ENCODE measurements around the gene KLHDC8A. TPM values are rescaled to one million over a fixed set of nuclear protein-coding genes. Genes with fewer than 3 reads are reported as not detected.
A peak's percentile ranks its signal among the peaks of the same experiment; 100 is the strongest.

The KLHDC8A gene
- total and polyA plus RNA-seq, 12 donors: 5.1 to 74.9 (median 38.8) TPM

GRCh38 chr1:205315008-205315618 lies 41.6 kb downstream of the KLHDC8A start:
- Histone ChIP-seq H3K9me3 (replicated peaks in 1 of 3) (no peaks in the 10 kb centered on the region), H3K27ac (peak overlapping the region in 2 of 5 donors; percentile 27 to 76), H3K4me1 (replicated peaks in 1 of 2) (peaks cover 49 to 82% of the 10 kb centered on the region in 2 donors)

GRCh38 chr1:205313563-205314308 lies 43.0 kb downstream of the KLHDC8A start:
- intact Hi-C loops (cut with DNase I): no loop called here

More at GRCh38 chr1:205315008-205315618, 41.6 kb downstream of the KLHDC8A start:
- H3K36me3 ChIP-seq (replicated peaks in 1 of 2): peaks cover 0 to 15% of the 10 kb centered on the region in 2 donors
- intact Hi-C loops (cut with DNase I): no loop called here
- 75 to 82% (median 81%) methylated on average over 4 to 5 of the region's 5 CpGs for WGBS, 4 donors
- no peaks in the 10 kb centered on the region for H3K27me3 ChIP-seq
- no peak for DNase-seq
- no peak overlapping the region for H3K4me3 ChIP-seq
- no peak for TF ChIP-seq POLR2A (IDR thresholded peaks at IDR 0.05)
- TF ChIP-seq CTCF (IDR thresholded peaks at IDR 0.05): no peak

DNA sequence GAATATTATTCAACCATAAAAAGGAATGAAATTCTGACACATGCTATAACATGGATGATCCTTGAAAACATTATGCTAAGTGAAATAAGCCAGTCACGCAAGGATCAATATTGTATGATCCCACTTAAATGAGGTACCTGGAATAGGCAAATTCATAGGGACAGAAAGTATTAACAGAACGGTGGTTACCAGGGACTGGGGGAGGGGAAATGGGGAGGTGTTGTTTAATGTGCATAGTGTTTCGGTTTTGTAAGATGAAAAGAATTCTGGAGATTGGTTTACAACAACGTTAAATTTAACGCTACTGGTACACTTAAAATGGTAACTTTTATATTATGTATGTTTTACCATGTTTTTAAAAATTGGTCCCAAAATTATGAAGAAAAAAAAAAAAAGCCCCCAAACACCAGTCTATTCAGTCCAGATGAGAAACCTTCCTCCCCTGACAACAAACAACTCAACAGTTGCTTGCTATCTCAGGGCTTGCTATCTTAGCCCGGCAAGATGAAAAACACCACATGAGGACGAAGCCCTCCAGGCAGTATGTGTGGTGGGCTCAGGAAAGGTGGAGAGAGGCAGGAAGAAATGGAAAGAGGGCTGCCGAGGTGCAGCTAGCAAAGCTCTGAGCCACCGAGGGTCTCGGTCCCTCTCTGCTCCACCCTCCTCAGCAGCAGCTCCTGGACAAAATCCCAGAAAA lies 43.7 kb downstream of the KLHDC8A start:
- Histone ChIP-seq H3K27ac (peak overlapping the region in 4 of 5 donors; percentile 9 to 79 (median 58)), H3K4me1 (replicated peaks in 1 of 2) (peaks cover 35 to 61% of the 10 kb centered on the region in 2 donors), H3K9me3 (replicated peaks in 1 of 3) (no peaks in the 10 kb centered on the region), H3K27me3 (no peaks in the 10 kb centered on the region), H3K36me3 (replicated peaks in 1 of 2) (peaks cover 0 to 27% of the 10 kb centered on the region in 2 donors), H3K4me3 (no peak overlapping the region)
- DNase-seq: no peak
- WGBS, 4 donors: 59 to 65% (median 64%) methylated on average over 10 of the region's 10 CpGs
- TF ChIP-seq POLR2A (IDR thresholded peaks at IDR 0.05) (no peak), CTCF (IDR thresholded peaks at IDR 0.05) (no peak)
- intact Hi-C loops (cut with DNase I): no loop called here

More at GRCh38 chr1:205313563-205314308, 43.0 kb downstream of the KLHDC8A start:
- peaks cover 0 to 20% of the 10 kb centered on the region in 2 donors for H3K36me3 ChIP-seq (replicated peaks in 1 of 2)
- H3K4me1 ChIP-seq (replicated peaks in 1 of 2): peaks cover 42 to 68% of the 10 kb centered on the region in 2 donors
- H3K9me3 ChIP-seq (replicated peaks in 1 of 3): no peaks in the 10 kb centered on the region
- H3K27ac ChIP-seq: peak overlapping the region in 4 of 5 donors; percentile 9 to 79 (median 58)
- no peak overlapping the region for H3K4me3 ChIP-seq
- peak; percentile 39 to 72 (median 46) for DNase-seq
- 15 to 37% (median 34%) methylated on average over 17 to 21 of the region's 21 CpGs for WGBS, 4 donors
- no peak for TF ChIP-seq POLR2A (IDR thresholded peaks at IDR 0.05)
- no peak for TF ChIP-seq CTCF (IDR thresholded peaks at IDR 0.05)
- H3K27me3 ChIP-seq: no peaks in the 10 kb centered on the region
